ENCODE data around the gene NRDE2. TPM values are rescaled to one million over a fixed set of nuclear protein-coding genes. Genes with fewer than 3 reads are reported as not detected.
A peak's percentile ranks its signal among the peaks of the same experiment; 100 is the strongest.

NRDE2 gene
- total and polyA plus RNA-seq, 3 donors from 2014 or later = 16.7 to 34.8 (median 31.3) TPM

DNA sequence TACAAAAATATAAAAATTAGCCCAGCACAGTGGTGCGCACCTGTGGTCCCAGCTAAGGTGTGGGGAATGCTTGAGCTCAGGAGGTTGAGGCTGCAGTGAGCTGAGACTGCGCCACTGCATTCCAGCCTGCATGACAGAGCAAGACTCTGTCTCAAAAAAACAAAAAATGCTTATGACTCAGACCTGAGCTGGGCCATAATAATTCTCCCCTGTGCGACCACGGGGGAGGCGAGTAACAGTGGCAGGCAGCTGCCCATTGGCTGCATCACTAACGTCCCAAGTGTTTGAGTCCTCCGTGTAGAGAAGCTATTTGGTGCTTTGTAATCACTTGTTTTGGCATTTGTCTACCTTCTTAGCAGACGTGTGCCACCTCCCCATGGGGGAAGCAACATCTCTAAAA, 50.5 kb downstream of the NRDE2 start:
- Histone ChIP-seq H3K9me3 (no peaks in the 10 kb centered on the region), H3K4me3 (no peak overlapping the region), H3K27me3 (no peaks in the 10 kb centered on the region), H3K36me3 (ENCODE audit: low read depth, missing control alignments) (no peaks in the 10 kb centered on the region), H3K27ac (no peak overlapping the region), H3K4me1 (peaks cover 10% of the 10 kb centered on the region)
- DNase-seq = no peak
- intact Hi-C loops (cut with DNase I; ENCODE audit: low total_unique reads) = no loop called here
- no peak for TF ChIP-seq POLR2A (IDR thresholded peaks at IDR 0.05)
- 77 to 88% methylated on average over 8 of the region's 8 CpGs for WGBS, 2 donors

DNA sequence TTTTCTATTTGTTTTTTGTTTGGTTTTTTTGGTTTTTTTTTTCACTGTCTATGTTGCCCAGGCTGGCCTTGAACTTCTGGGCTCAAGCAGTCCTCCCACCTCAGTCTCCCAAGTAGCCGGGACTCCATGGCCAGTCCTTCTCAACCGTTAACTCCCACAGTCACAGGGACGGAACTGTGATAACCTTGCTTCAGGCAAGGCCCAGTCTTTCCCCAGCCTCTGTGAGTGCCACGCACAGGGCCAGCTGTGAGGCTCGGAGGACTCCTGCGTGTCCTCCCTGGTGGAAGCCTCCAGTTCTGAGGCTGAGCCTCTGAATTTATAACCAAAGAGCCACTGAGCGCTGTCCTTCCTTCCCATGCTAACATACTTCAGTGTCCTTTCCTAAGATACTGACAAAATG, 51.6 kb downstream of the NRDE2 start:
- no peaks in the 10 kb centered on the region for H3K9me3 ChIP-seq
- DNase-seq = peak; percentile 86
- peak overlapping the region; percentile 20 to 34 for H3K27ac ChIP-seq
- intact Hi-C loops (cut with DNase I; ENCODE audit: low total_unique reads) = no loop called here
- H3K36me3 ChIP-seq (ENCODE audit: low read depth, missing control alignments) = no peaks in the 10 kb centered on the region
- TF ChIP-seq POLR2A (IDR thresholded peaks at IDR 0.05) = no peak
- TF ChIP-seq, protein P1, sequence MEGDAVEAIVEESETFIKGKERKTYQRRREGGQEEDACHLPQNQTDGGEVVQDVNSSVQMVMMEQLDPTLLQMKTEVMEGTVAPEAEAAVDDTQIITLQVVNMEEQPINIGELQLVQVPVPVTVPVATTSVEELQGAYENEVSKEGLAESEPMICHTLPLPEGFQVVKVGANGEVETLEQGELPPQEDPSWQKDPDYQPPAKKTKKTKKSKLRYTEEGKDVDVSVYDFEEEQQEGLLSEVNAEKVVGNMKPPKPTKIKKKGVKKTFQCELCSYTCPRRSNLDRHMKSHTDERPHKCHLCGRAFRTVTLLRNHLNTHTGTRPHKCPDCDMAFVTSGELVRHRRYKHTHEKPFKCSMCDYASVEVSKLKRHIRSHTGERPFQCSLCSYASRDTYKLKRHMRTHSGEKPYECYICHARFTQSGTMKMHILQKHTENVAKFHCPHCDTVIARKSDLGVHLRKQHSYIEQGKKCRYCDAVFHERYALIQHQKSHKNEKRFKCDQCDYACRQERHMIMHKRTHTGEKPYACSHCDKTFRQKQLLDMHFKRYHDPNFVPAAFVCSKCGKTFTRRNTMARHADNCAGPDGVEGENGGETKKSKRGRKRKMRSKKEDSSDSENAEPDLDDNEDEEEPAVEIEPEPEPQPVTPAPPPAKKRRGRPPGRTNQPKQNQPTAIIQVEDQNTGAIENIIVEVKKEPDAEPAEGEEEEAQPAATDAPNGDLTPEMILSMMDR (IDR thresholded peaks at IDR 0.05) = no peak
- H3K4me3 ChIP-seq = no peak overlapping the region
- H3K4me1 ChIP-seq = peaks cover 10% of the 10 kb centered on the region
- H3K27me3 ChIP-seq = no peaks in the 10 kb centered on the region
- WGBS, 2 donors = 53 to 69% methylated on average over 7 of the region's 7 CpGs

GRCh38 chr14:90278199-90279175, 53.3 kb downstream of the NRDE2 start:
- WGBS, 2 donors = 88 to 89% methylated on average over 34 to 35 of the region's 35 CpGs
- TF ChIP-seq, protein P1 (IDR thresholded peaks at IDR 0.05) = no peak
- TF ChIP-seq POLR2A (IDR thresholded peaks at IDR 0.05) = no peak
- no peak overlapping the region for H3K27ac ChIP-seq
- DNase-seq = peak; percentile 13
- no peaks in the 10 kb centered on the region for H3K9me3 ChIP-seq
- peaks cover 18% of the 10 kb centered on the region for H3K4me1 ChIP-seq
- intact Hi-C loops (cut with DNase I; ENCODE audit: low total_unique reads) = no loop called here
- no peaks in the 10 kb centered on the region for H3K27me3 ChIP-seq
- H3K4me3 ChIP-seq = no peak overlapping the region
- no peaks in the 10 kb centered on the region for H3K36me3 ChIP-seq (ENCODE audit: low read depth, missing control alignments)

DNA sequence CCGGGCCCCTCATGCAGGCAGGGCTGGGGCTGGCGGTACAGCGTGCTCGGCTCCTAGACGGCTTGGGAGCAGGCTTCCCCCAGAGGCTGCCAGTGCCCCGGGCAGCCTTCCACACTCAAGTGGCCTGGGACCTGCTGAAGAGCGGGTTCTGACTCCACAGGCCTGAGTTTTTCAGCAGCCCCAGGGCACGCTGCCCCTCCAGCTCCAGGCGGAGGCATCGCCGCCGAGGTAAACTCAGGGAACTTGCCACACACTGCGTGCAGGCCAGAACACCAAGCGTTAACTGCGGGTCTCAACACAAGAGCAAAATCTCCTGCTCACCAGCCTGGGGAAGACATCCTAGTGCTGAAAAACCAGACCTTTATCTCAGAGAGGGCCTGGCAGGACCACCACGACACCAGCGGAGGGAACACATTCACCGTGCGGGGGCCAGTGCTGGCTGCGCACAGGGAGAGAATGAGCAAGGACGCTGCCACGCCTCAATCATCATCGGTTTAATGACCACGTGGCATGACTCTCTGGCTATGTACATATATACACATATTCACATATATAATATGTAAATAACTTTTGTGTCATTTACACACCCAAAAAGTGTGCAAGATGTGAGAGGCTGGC, 54.1 kb downstream of the NRDE2 start:
- TF ChIP-seq, protein P1 (IDR thresholded peaks at IDR 0.05) = no peak
- TF ChIP-seq POLR2A (IDR thresholded peaks at IDR 0.05) = no peak
- WGBS, 2 donors = 80 to 83% methylated on average over 17 to 24 of the region's 24 CpGs
- Histone ChIP-seq H3K27me3 (no peaks in the 10 kb centered on the region), H3K4me1 (peaks cover 19% of the 10 kb centered on the region), H3K27ac (no peak overlapping the region), H3K36me3 (ENCODE audit: low read depth, missing control alignments) (no peaks in the 10 kb centered on the region), H3K4me3 (no peak overlapping the region), H3K9me3 (no peaks in the 10 kb centered on the region)
- peak; percentile 13 for DNase-seq
- intact Hi-C loops (cut with DNase I; ENCODE audit: low total_unique reads) = no loop called here

- Histone ChIP-seq H3K9me3 (no peaks in the 10 kb centered on the region), H3K27ac (no peak overlapping the region), H3K4me1 (peaks cover 19% of the 10 kb centered on the region), H3K36me3 (ENCODE audit: low read depth, missing control alignments) (no peaks in the 10 kb centered on the region), H3K27me3 (no peaks in the 10 kb centered on the region), H3K4me3 (no peak overlapping the region)
- WGBS, 2 donors = 74 to 79% methylated on average over 17 to 18 of the region's 18 CpGs
- DNase-seq = peak; percentile 12
- TF ChIP-seq, protein P1 (IDR thresholded peaks at IDR 0.05) = no peak
- TF ChIP-seq POLR2A (IDR thresholded peaks at IDR 0.05) = no peak
- intact Hi-C loops (cut with DNase I; ENCODE audit: low total_unique reads) = no loop called here
These were observed 54.9 kb downstream of the NRDE2 start for GRCh38 chr14:90276646-90277367.
